ENCODE results near the gene OPCML. TPM values are rescaled to one million over a fixed set of nuclear protein-coding genes. Genes with fewer than 3 reads are reported as not detected.

OPCML gene
- total and polyA plus RNA-seq, 2 experiments from 2014 or later, result 1.2 to 4.4 TPM

DNA sequence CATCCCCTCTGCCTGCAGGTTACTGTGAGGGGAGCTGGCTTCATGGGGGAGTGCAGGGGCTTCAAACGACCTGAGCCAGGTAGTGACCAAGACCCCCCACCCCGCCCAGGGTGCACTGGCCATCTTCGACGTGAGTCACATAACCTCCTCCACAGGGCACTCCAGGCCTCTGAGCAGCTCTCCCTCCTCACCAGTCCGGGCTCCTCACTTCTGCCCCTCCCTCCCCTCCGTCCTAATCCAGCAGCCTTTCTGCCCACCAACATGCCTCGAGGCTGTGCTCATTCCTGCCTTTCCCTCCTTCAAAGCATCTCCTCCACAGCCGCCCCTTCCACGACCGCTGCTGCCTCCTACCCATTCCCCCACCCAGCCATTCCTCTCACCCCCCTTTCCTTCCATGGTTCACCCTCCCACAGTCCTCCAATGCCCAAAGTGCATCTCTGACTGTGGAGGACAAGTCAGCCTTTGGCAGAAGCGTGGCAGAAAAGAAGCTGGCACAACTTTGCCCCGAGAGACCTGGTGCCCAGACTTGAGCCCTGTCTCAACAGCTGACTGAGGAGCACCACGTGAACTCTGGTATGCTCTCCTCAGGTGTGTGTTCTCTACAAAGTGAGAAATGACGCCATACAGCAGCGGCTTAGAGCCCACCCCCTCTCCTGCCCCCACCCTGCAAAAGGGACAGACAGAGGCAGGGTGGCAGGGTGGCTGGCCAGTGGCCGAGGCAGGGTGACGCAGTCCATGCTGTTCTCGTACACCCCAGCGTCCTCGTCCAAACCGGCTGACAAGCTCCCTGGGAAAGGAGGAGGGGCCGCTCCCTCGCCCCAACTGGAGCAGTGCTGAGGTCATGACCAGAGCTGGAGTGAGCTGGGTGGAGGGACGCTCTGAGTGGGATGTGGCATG lies 30.4 kb downstream of the OPCML start:
- Mint-ChIP-seq H3K36me3 (ENCODE audit: low read depth) (peaks cover 2% of the 10 kb centered on the region; the same call in 1 of the 3 replicates), H3K27me3 (ENCODE audit: insufficient read depth, low read depth, poor library complexity) (peaks cover 11% of the 10 kb centered on the region), H3K27ac (no peak overlapping the region), H3K4me1 (peaks cover 26% of the 10 kb centered on the region), H3K9me3 (no peaks in the 10 kb centered on the region; the same call in 2 of the 3 replicates), H3K4me3 (no peak overlapping the region)
- no peak overlapping the region for H3K4me2 ChIP-seq
- no peak overlapping the region for H2AFZ ChIP-seq
- DNase-seq (ENCODE audit: low spot score), result no peak
- H4K20me1 ChIP-seq (replicated peaks; ENCODE audit: insufficient read depth), result peaks cover 5% of the 10 kb centered on the region
- H3K36me3 ChIP-seq (ENCODE audit: insufficient read depth), result no peaks in the 10 kb centered on the region
- peak; percentile 55 for ATAC-seq
- peaks cover 26% of the 10 kb centered on the region for H3K4me1 ChIP-seq (ENCODE audit: insufficient read depth)
- H3F3A ChIP-seq (replicated peaks; ENCODE audit: low read depth), result no peaks in the 10 kb centered on the region
- H3K4me3 ChIP-seq, result no peak overlapping the region
- no peaks in the 10 kb centered on the region for H3K27me3 ChIP-seq (ENCODE audit: insufficient read depth)
- TF ChIP-seq ZNF331 (CRISPR knock-in tag; IDR thresholded peaks at IDR 0.05; ENCODE audit: low read depth), result no peak
- TF ChIP-seq JUNB (IDR thresholded peaks at IDR 0.05; ENCODE audit: unreplicated experiment), result no peak
- TF ChIP-seq CREB1 (CRISPR knock-in tag; IDR thresholded peaks at IDR 0.05; ENCODE audit: low read depth), result no peak
- TF ChIP-seq, protein P1, sequence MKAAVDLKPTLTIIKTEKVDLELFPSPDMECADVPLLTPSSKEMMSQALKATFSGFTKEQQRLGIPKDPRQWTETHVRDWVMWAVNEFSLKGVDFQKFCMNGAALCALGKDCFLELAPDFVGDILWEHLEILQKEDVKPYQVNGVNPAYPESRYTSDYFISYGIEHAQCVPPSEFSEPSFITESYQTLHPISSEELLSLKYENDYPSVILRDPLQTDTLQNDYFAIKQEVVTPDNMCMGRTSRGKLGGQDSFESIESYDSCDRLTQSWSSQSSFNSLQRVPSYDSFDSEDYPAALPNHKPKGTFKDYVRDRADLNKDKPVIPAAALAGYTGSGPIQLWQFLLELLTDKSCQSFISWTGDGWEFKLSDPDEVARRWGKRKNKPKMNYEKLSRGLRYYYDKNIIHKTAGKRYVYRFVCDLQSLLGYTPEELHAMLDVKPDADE (IDR thresholded peaks at IDR 0.05), result no peak
- TF ChIP-seq, protein P2, sequence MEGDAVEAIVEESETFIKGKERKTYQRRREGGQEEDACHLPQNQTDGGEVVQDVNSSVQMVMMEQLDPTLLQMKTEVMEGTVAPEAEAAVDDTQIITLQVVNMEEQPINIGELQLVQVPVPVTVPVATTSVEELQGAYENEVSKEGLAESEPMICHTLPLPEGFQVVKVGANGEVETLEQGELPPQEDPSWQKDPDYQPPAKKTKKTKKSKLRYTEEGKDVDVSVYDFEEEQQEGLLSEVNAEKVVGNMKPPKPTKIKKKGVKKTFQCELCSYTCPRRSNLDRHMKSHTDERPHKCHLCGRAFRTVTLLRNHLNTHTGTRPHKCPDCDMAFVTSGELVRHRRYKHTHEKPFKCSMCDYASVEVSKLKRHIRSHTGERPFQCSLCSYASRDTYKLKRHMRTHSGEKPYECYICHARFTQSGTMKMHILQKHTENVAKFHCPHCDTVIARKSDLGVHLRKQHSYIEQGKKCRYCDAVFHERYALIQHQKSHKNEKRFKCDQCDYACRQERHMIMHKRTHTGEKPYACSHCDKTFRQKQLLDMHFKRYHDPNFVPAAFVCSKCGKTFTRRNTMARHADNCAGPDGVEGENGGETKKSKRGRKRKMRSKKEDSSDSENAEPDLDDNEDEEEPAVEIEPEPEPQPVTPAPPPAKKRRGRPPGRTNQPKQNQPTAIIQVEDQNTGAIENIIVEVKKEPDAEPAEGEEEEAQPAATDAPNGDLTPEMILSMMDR (conservative IDR thresholded peaks at IDR 0.05; ENCODE audit: low read depth in 2 of 2), result no peak
- no peak for TF ChIP-seq EZH2 (IDR thresholded peaks at IDR 0.05; ENCODE audit: low read depth, unreplicated experiment)
- no peak for TF ChIP-seq EZH2phosphoT487 (IDR thresholded peaks at IDR 0.05; ENCODE audit: unreplicated experiment)
- TF ChIP-seq, protein P3, sequence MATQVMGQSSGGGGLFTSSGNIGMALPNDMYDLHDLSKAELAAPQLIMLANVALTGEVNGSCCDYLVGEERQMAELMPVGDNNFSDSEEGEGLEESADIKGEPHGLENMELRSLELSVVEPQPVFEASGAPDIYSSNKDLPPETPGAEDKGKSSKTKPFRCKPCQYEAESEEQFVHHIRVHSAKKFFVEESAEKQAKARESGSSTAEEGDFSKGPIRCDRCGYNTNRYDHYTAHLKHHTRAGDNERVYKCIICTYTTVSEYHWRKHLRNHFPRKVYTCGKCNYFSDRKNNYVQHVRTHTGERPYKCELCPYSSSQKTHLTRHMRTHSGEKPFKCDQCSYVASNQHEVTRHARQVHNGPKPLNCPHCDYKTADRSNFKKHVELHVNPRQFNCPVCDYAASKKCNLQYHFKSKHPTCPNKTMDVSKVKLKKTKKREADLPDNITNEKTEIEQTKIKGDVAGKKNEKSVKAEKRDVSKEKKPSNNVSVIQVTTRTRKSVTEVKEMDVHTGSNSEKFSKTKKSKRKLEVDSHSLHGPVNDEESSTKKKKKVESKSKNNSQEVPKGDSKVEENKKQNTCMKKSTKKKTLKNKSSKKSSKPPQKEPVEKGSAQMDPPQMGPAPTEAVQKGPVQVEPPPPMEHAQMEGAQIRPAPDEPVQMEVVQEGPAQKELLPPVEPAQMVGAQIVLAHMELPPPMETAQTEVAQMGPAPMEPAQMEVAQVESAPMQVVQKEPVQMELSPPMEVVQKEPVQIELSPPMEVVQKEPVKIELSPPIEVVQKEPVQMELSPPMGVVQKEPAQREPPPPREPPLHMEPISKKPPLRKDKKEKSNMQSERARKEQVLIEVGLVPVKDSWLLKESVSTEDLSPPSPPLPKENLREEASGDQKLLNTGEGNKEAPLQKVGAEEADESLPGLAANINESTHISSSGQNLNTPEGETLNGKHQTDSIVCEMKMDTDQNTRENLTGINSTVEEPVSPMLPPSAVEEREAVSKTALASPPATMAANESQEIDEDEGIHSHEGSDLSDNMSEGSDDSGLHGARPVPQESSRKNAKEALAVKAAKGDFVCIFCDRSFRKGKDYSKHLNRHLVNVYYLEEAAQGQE (IDR thresholded peaks at IDR 0.05; ENCODE audit: unreplicated experiment), result no peak
- no peak overlapping the region for H3K27ac ChIP-seq (ENCODE audit: low read depth)
- H3K79me2 ChIP-seq (replicated peaks; ENCODE audit: insufficient read depth), result peaks cover 11% of the 10 kb centered on the region; the same call in 1 of the 2 replicates
- H3K9me2 ChIP-seq (ENCODE audit: insufficient read depth), result no peaks in the 10 kb centered on the region

All from GM23338 (cell line).